VCaP (cell line): Measurements from ENCODE around the gene TMEM115.

Source experiments
- H3K27ac ChIP-seq: fragments of 450-650 bp; 2 replicates; pipeline ENCODE4 v1.5.1; 2017
- TF ChIP-seq, protein P1 (sequence below): fragments of 450-650 bp; conservative IDR thresholded peaks from 2 replicates; pipeline ENCODE4 v1.5.1; 2017; ENCODE audit warnings: mild to moderate bottlenecking, moderate library complexity

Gene TMEM115

DNA sequence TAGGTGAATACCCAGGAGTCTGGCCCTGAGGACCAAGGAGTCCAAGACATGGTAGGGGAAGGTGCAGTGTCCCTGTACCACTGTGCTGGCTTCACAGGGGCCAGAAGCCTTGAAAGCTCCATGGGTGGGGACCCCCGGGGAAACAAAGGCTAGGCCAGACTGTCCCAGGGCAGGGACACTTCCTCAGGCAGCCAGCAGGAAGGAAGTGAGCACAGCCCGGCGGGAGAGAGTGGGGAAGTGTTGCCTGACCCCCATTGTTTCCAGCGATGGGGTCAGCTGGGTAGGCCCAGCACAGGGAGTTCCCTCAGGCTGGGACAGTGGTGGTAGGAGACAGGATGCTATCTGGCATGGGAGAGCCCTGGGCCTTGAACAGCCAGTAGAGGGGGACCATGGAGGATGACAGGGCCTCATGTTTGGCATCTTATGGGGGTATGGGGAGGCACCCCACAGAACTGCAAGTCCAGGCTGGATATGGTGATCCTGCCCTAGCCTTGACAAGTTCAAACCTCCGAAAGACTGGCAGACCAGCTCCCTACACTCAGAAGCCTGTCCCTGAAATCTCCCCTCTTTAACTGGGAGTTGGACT is 35.6 kb downstream of the TMEM115 start:
- H3K27ac ChIP-seq, result peak overlapping the region; percentile 97; the same call in 1 of the 2 replicates

DNA sequence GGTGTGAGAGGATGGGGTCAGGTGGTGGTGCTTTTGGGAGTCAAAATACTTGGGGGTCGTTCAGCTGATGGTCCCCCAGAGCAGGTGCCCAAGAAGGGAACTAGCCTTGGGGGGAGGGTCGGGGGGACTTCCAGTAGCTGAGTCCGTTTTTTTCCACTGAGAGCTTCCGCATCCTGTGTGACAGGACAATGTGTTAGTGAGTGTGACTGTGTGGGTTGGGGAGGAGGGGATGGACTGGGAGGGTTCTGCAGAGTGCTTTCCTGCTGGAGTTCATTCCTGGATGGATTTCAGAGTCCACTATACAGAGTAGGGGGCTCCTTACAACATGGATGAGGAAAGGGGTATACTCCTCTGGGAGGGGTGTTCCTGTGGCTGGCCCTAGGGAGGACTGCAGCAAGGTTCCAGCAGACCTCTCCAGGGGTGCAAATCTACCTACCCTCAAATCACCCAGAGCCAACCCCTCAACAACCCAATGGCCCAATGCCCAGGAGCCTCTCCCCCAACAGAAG is 36.2 kb downstream of the TMEM115 start:
- peak overlapping the region; percentile 97; the same call in 1 of the 2 replicates for H3K27ac ChIP-seq
- TF ChIP-seq, protein P1, sequence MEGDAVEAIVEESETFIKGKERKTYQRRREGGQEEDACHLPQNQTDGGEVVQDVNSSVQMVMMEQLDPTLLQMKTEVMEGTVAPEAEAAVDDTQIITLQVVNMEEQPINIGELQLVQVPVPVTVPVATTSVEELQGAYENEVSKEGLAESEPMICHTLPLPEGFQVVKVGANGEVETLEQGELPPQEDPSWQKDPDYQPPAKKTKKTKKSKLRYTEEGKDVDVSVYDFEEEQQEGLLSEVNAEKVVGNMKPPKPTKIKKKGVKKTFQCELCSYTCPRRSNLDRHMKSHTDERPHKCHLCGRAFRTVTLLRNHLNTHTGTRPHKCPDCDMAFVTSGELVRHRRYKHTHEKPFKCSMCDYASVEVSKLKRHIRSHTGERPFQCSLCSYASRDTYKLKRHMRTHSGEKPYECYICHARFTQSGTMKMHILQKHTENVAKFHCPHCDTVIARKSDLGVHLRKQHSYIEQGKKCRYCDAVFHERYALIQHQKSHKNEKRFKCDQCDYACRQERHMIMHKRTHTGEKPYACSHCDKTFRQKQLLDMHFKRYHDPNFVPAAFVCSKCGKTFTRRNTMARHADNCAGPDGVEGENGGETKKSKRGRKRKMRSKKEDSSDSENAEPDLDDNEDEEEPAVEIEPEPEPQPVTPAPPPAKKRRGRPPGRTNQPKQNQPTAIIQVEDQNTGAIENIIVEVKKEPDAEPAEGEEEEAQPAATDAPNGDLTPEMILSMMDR, result no peak

More for the DNA sequence above, 35.6 kb downstream of the TMEM115 start:
- TF ChIP-seq, protein P1, result no peak

DNA sequence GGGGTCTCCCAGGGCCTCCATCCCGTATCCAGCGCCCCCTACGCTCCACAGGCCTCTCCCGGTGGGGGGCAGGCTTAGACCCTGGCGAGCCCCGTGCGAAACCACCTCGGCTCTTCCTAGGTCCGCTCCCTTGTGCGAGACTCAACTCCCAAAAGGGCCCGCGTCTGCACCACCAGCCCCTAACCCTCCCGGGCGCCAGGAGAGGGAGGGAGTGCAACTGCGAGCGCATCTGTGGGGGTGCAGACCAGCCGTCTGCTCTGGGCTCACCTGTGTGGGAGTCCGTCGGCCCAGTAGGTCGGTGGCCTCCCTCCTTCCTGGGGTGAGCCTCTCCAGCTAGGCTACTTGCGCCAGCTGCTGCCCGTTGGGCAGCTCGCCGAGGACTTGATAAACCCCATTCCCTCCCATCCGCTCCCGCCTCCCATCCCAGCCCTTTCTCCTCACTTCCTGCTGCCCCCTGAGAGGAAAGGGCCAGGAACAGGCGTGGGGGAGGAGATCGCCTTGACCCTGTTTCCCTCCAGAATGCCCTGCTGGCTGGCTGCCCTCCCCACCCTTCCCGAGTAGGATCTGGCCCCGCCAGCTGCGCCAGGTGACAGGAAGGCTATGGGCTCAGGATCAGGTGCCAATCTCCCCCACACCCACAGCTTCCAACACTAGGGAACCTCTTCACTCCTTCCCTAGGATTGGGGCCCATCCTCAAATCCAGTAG is 36.8 kb downstream of the TMEM115 start, which contains the start of gene HYAL2:
Gene HYAL2, minus strand, starts transcription at position 360 of the 706 bp plus-strand sequence. CDS start 2,256 bp downstream, outside the sequence.
- TF ChIP-seq, protein P1, result no peak
- peak within 1 kb of the TSS; percentile 97 for H3K27ac ChIP-seq

DNA sequence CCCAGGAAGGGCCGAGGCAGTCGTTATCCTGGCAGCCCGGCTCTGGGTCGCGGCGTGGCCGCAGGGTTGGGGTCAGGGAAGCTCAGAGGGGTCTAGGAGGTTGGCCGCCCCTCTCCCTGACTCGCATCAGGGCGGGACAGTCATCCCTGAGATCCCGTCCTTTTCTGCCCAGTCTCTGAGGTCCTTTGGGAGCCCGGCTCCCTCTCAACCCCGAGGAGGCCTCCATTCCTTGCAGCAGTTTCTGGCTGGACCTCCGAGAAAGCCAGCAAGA is 37.3 kb downstream of the TMEM115 start:
- peak overlapping the region; percentile 97 for H3K27ac ChIP-seq
- TF ChIP-seq, protein P1, result no peak; the same call in 1 of the 2 replicates

DNA sequence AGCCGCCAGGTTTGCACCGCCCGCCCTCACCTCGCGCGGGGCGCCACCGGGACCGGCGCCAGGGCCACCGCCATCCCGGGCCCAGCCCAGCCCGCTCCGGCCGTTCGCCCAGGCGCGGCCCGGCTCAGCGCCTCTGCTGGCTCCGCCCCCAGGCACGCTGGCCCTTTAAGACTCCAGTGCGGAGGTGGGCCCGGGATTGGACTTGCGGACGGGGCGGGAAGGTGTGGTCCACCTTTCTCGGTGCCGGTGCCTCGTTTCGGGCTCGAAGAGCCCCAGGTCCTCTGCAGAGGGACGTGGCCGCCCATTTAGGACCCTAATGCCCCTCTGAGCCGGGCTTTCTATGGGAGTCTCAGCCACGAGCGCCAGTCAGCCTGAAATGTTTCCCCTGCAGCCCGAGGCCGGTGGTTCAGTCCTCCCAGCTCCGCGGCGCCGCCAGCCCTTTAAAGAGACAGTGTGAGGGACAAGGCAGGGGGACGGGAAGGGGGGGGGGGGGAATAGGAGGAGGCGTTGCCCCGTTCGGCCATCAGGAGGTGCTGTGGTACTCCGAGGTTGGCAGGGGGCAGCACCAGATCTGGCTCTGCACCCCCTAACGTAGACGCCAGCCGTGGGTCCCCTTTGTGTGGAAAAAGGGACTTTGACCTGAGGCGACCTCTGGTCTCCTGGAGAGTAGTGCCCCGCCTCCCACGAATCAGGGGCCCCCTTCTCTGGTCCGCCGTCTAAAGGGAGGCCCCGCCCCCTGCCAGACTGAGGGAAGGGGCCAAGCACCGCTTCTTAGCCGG is 37.8 kb downstream of the TMEM115 start:
- H3K27ac ChIP-seq, result peak overlapping the region; percentile 97
- TF ChIP-seq, protein P1, result peak; percentile 74

DNA sequence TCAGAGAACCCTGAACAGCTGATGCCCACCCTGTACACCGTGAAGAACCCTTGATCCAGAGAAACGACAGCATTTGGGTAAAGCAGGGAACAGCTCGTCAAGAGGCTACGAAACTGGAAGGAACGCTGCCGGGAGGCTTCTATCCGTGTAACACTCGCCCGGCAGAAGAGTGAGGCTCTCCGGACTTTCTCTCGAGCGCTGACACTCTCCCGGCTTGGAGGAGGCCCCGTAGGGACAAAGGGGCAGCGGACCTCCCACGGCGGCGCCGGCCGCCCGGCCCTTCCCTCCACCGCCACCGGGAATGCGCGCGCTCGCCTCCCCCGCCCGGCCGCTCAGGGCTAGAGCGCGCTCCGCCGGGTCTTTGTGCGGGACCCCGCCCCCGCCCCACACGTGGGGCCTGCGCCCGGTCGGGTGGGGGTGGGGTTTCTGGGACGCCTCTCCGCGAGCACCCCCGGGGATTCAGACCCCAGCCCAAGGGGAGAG is 38.4 kb downstream of the TMEM115 start:
- peak overlapping the region; percentile 97 for H3K27ac ChIP-seq
- TF ChIP-seq, protein P1, result no peak
